H9 (cell line): Measurements from ENCODE around the gene CDS2. TPM values are rescaled to one million over a fixed set of nuclear protein-coding genes. Genes with fewer than 3 reads are reported as not detected.

Experiments
- DNase-seq: peaks from one replicate; pipeline ENCODE4 v3.0.0-alpha.2; 2017
- H2AFZ ChIP-seq: one replicate; pipeline ENCODE4 v1.6.1; 2013; ENCODE audit warnings: mild to moderate bottlenecking, low read length, control low read depth, moderate library complexity
- H2AK5ac ChIP-seq: 2 replicates; pipeline ENCODE4 v1.6.1; 2013; ENCODE audit warnings: low read length, control low read depth, mixed read lengths; ENCODE audit not compliant: insufficient read length
- H2BK120ac ChIP-seq: one replicate; pipeline ENCODE4 v1.6.1; 2013; ENCODE audit warnings: low read depth, mild to moderate bottlenecking, low read length, control low read depth, inconsistent platforms; ENCODE audit not compliant: poor library complexity, severe bottlenecking
- H2BK12ac ChIP-seq: 2 replicates; pipeline ENCODE4 v1.6.1; 2013; ENCODE audit warnings: low read length, control low read depth, mixed read lengths, low read depth; ENCODE audit not compliant: insufficient read length
- H2BK15ac ChIP-seq: 2 replicates; pipeline ENCODE4 v1.6.1; 2013; ENCODE audit warnings: low read depth, low read length, control low read depth
- H2BK20ac ChIP-seq: one replicate; pipeline ENCODE4 v1.6.1; 2013; ENCODE audit warnings: low read depth, mild to moderate bottlenecking, low read length, control low read depth, inconsistent platforms; ENCODE audit not compliant: poor library complexity, severe bottlenecking
- H2BK5ac ChIP-seq: 2 replicates; pipeline ENCODE4 v1.6.1; 2013; ENCODE audit warnings: low read length, control low read depth, mixed read lengths; ENCODE audit not compliant: insufficient read length
- H3K14ac ChIP-seq: 2 replicates; pipeline ENCODE4 v1.6.1; 2013; ENCODE audit warnings: low read length, control low read depth; ENCODE audit not compliant: insufficient read depth
- H3K18ac ChIP-seq: 2 replicates; pipeline ENCODE4 v1.6.1; 2013; ENCODE audit warnings: low read depth, mild to moderate bottlenecking, mixed read lengths, low read length, control low read depth; ENCODE audit not compliant: insufficient read length
- H3K23ac ChIP-seq: 2 replicates; pipeline ENCODE4 v1.6.1; 2013; ENCODE audit warnings: low read length, control low read depth, mixed read lengths, low read depth; ENCODE audit not compliant: insufficient read length
- H3K23me2 ChIP-seq: 2 replicates; pipeline ENCODE4 v1.6.1; 2013; ENCODE audit warnings: low read depth, mild to moderate bottlenecking, mixed read lengths, low read length, control low read depth; ENCODE audit not compliant: insufficient read length, poor library complexity, severe bottlenecking
- H3K27ac ChIP-seq: 2 replicates; pipeline ENCODE4 v1.5.1; 2013; ENCODE audit warnings: low read length, control low read depth, mixed read lengths, low read depth; ENCODE audit not compliant: insufficient read length
- H3K27me3 ChIP-seq: 2 replicates; pipeline ENCODE4 v1.6.1; 2013; ENCODE audit warnings: low read length, control low read depth, inconsistent platforms; ENCODE audit not compliant: insufficient read depth
- H3K4ac ChIP-seq: 2 replicates; pipeline ENCODE4 v1.6.1; 2013; ENCODE audit warnings: low read depth, mild to moderate bottlenecking, control low read depth, inconsistent platforms, low read length, moderate library complexity
- H3K4me1 ChIP-seq: 2 replicates; pipeline ENCODE4 v1.6.1; 2013; ENCODE audit warnings: low read length, control low read depth, inconsistent platforms; ENCODE audit not compliant: insufficient read depth
- H3K4me2 ChIP-seq: 2 replicates; pipeline ENCODE4 v1.6.1; 2013; ENCODE audit warnings: low read length, control low read depth, mixed read lengths; ENCODE audit not compliant: insufficient read length, insufficient read depth
- H3K56ac ChIP-seq: 2 replicates; pipeline ENCODE4 v1.6.1; 2013; ENCODE audit warnings: low read depth, mild to moderate bottlenecking, mixed read lengths, low read length, control low read depth; ENCODE audit not compliant: insufficient read length
- H3K79me1 ChIP-seq: 2 replicates; pipeline ENCODE4 v1.6.1; 2013; ENCODE audit warnings: low read depth, mild to moderate bottlenecking, moderate library complexity, low read length, control low read depth, inconsistent platforms; ENCODE audit not compliant: insufficient read depth, poor library complexity, severe bottlenecking
- H3K79me2 ChIP-seq: 2 replicates; pipeline ENCODE4 v1.6.1; 2013; ENCODE audit warnings: low read length, control low read depth, inconsistent platforms; ENCODE audit not compliant: insufficient read depth
- H3K9ac ChIP-seq: 2 replicates; pipeline ENCODE4 v1.6.1; 2013; ENCODE audit warnings: low read length, control low read depth, mixed read lengths; ENCODE audit not compliant: insufficient read length; ENCODE audit errors: extremely low read depth
- H3K9me3 ChIP-seq: one replicate; pipeline ENCODE4 v1.6.1; 2013; ENCODE audit warnings: low read depth, low read length, inconsistent platforms; ENCODE audit not compliant: control insufficient read depth
- H3T11ph ChIP-seq: one replicate; pipeline ENCODE4 v1.6.1; 2013; ENCODE audit warnings: mild to moderate bottlenecking, low read length, control low read depth, inconsistent platforms
- H4K20me1 ChIP-seq: one replicate; pipeline ENCODE4 v1.6.1; 2013; ENCODE audit not compliant: control insufficient read depth, insufficient read length, insufficient read depth
- H4K5ac ChIP-seq: 2 replicates; pipeline ENCODE4 v1.6.1; 2013; ENCODE audit warnings: low read depth, mild to moderate bottlenecking, mixed read lengths, low read length, control low read depth; ENCODE audit not compliant: insufficient read length
- H4K8ac ChIP-seq: replicated peaks from 2 replicates; pipeline ENCODE4 v1.6.1; 2013; ENCODE audit warnings: low read length, control low read depth, mixed read lengths, low read depth; ENCODE audit not compliant: insufficient read length
- H4K91ac ChIP-seq: 2 replicates; pipeline ENCODE4 v1.6.1; 2013; ENCODE audit warnings: low read depth, mild to moderate bottlenecking, moderate library complexity, mixed read lengths, low read length, control low read depth; ENCODE audit not compliant: insufficient read length
- H3K27ac Mint-ChIP-seq, 3 experiments: 2 replicates in 2 of 3; 3 replicates in 1 of 3; pipeline ENCODE4 v1.8.0; 2020 to 2021; ENCODE audit warnings: mixed read lengths in 3 of 3, mild to moderate bottlenecking in 1 of 3, moderate library complexity in 1 of 3
- H3K27me3 Mint-ChIP-seq: 2 replicates; pipeline ENCODE4 v1.8.0; 2021; ENCODE audit warnings: low read depth, mild to moderate bottlenecking, moderate library complexity, mixed read lengths
- H3K36me3 Mint-ChIP-seq, 3 experiments: 2 replicates in 2 of 3; 3 replicates in 1 of 3; pipeline ENCODE4 v1.8.0; 2020 to 2021; ENCODE audit warnings: low read depth in 3 of 3, mixed read lengths in 3 of 3; ENCODE audit not compliant: insufficient read depth in 1 of 3
- H3K4me1 Mint-ChIP-seq, 2 experiments: 2 replicates each; pipeline ENCODE4 v1.8.0; 2020; ENCODE audit warnings: mixed read lengths in 2 of 2
- H3K4me3 Mint-ChIP-seq, 2 experiments: 2 replicates in 1 of 2; 3 replicates in 1 of 2; pipeline ENCODE4 v1.8.0; 2020 to 2021; ENCODE audit warnings: mild to moderate bottlenecking in 2 of 2, mixed read lengths in 2 of 2, moderate library complexity in 1 of 2
- H3K9me3 Mint-ChIP-seq, 2 experiments: 2 replicates in 1 of 2; 3 replicates in 1 of 2; pipeline ENCODE4 v1.8.0; 2020; ENCODE audit warnings: mild to moderate bottlenecking in 2 of 2, mixed read lengths in 2 of 2, moderate library complexity in 1 of 2
- WGBS: extraction: QIAGEN DNeasy Blood & Tissue Kit; methylation state at CpG from one replicate; pipeline ENCODE4 v1.1.7; 2013; ENCODE audit warnings: missing lambda C conversion rate, low lambda C conversion rate, mixed read lengths; ENCODE audit not compliant: insufficient read length; ENCODE audit errors: extremely low coverage; 5-methylcytosine and 5-hydroxymethylcytosine counted together
- total RNA-seq: library from RNA; stranded (reverse); gene quantifications from 2 replicates; pipeline ENCODE4 v1.2.1, GENCODE V29; 2021
- TF ChIP-seq, protein P1 (sequence below): fragments of 200-600 bp; sonication (generic); conservative IDR thresholded peaks from 3 replicates; pipeline ENCODE4 v1.8.0; 2021; ENCODE audit warnings: antibody characterized with exemption, mild to moderate bottlenecking

CDS2 gene
- total RNA-seq, 1 experiment from 2014 or later, result 63.2 TPM

DNA sequence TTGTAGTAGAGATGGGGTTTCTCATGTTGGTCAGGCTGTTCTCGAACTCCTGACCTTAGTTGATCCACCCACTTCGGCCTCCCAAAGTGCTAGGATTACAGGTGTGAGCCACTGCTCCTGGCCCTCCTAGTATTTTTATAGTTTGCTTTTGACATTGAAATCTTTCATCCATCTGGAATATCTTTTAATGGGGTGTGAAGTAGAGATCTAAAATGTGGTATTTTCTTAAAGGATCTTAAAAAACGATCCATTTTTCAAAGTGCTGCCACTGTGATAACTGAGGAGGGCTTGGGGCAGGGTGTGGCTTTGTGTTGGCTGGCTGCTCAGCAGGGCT is 23.1 kb downstream of the CDS2 start:
- Histone ChIP-seq H3K27me3 (no peaks in the 10 kb centered on the region), H2BK5ac (no peak overlapping the region), H3K9ac (no peak overlapping the region), H2AFZ (no peak overlapping the region), H4K5ac (no peak overlapping the region), H3T11ph (no peak overlapping the region), H3K23ac (no peak overlapping the region), H2BK20ac (no peak overlapping the region), H3K9me3 (no peaks in the 10 kb centered on the region), H3K4ac (no peak overlapping the region), H2BK120ac (no peak overlapping the region), H2AK5ac (no peak overlapping the region), H3K27ac (no peak overlapping the region), H3K18ac (no peak overlapping the region), H3K4me1 (no peaks in the 10 kb centered on the region; the same call in 1 of the 2 replicates), H3K79me1 (peaks cover 8% of the 10 kb centered on the region), H3K14ac (no peak overlapping the region), H2BK15ac (no peak overlapping the region), H4K20me1 (no peaks in the 10 kb centered on the region), H3K56ac (no peak overlapping the region), H3K79me2 (no peaks in the 10 kb centered on the region; the same call in 1 of the 2 replicates), H4K91ac (no peak overlapping the region), H3K23me2 (no peaks in the 10 kb centered on the region), H2BK12ac (no peak overlapping the region), H4K8ac (no peak overlapping the region), H3K4me2 (no peak overlapping the region)
- Mint-ChIP-seq H3K27ac (no peak overlapping the region; a peak in 1 of 7 replicates), H3K36me3 (no peaks in the 10 kb centered on the region; a peak in 2 of 7 replicates), H3K27me3 (no peaks in the 10 kb centered on the region), H3K4me3 (no peak overlapping the region), H3K4me1 (peaks cover 12 to 21% of the 10 kb centered on the region in 2 experiments), H3K9me3 (no peaks in the 10 kb centered on the region)
- WGBS, result no CpG with 5 or more reads among the region's 3 CpGs
- TF ChIP-seq, protein P1, sequence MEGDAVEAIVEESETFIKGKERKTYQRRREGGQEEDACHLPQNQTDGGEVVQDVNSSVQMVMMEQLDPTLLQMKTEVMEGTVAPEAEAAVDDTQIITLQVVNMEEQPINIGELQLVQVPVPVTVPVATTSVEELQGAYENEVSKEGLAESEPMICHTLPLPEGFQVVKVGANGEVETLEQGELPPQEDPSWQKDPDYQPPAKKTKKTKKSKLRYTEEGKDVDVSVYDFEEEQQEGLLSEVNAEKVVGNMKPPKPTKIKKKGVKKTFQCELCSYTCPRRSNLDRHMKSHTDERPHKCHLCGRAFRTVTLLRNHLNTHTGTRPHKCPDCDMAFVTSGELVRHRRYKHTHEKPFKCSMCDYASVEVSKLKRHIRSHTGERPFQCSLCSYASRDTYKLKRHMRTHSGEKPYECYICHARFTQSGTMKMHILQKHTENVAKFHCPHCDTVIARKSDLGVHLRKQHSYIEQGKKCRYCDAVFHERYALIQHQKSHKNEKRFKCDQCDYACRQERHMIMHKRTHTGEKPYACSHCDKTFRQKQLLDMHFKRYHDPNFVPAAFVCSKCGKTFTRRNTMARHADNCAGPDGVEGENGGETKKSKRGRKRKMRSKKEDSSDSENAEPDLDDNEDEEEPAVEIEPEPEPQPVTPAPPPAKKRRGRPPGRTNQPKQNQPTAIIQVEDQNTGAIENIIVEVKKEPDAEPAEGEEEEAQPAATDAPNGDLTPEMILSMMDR, result no peak
- no peak for DNase-seq
